VCaP (cell line): ENCODE data around the gene EGFLAM.

Experiments
- H3K27ac ChIP-seq: fragments of 450-650 bp; 2 replicates; pipeline ENCODE4 v1.5.1; 2017
- TF ChIP-seq, protein P1 (sequence below): fragments of 450-650 bp; conservative IDR thresholded peaks from 2 replicates; pipeline ENCODE4 v1.5.1; 2017; ENCODE audit warnings: mild to moderate bottlenecking, moderate library complexity

The EGFLAM gene

DNA sequence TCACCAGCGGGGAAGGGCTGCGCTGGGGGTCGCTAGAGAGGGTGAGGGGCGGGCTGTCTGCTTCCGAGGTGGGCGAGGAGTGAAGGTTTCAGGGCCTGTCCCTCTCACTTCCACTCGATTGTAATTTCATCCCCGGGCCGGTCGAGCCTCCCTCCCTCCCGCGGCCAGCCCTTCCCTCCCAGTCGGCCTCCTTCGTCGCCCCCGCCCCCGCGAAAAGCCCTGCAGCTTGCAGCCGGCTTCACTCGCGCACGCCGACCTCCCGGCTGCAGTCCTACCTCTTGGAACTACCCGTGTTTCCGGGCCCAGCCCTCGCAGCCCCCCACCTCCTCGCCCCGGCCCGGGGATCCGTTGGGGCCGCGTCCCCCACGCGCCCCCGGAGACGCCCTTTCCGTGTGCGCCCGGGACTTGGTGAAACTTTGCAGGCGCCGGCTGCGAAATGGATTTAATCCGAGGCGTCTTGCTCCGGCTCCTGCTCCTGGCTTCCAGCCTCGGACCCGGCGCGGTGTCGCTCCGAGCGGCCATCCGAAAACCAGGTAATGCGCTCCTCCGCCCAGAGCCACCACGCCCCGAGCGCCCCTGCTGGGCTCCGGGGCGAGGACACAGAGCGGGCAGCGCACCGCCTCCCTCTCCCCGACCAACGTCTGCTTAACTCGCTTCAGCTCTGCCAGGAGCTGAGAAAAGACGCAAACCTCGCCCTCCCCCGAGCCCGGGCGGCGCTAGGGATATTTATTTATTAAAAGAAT is at the start of gene EGFLAM:
Gene EGFLAM, plus strand, starts transcription at position 241 of the 743 bp plus-strand sequence. Its CDS starts 196 bp downstream, at position 437.
- peak within 1 kb of the TSS; percentile 46; the same call in 1 of the 2 replicates for H3K27ac ChIP-seq
- TF ChIP-seq, protein P1, sequence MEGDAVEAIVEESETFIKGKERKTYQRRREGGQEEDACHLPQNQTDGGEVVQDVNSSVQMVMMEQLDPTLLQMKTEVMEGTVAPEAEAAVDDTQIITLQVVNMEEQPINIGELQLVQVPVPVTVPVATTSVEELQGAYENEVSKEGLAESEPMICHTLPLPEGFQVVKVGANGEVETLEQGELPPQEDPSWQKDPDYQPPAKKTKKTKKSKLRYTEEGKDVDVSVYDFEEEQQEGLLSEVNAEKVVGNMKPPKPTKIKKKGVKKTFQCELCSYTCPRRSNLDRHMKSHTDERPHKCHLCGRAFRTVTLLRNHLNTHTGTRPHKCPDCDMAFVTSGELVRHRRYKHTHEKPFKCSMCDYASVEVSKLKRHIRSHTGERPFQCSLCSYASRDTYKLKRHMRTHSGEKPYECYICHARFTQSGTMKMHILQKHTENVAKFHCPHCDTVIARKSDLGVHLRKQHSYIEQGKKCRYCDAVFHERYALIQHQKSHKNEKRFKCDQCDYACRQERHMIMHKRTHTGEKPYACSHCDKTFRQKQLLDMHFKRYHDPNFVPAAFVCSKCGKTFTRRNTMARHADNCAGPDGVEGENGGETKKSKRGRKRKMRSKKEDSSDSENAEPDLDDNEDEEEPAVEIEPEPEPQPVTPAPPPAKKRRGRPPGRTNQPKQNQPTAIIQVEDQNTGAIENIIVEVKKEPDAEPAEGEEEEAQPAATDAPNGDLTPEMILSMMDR = peak; percentile 82

DNA sequence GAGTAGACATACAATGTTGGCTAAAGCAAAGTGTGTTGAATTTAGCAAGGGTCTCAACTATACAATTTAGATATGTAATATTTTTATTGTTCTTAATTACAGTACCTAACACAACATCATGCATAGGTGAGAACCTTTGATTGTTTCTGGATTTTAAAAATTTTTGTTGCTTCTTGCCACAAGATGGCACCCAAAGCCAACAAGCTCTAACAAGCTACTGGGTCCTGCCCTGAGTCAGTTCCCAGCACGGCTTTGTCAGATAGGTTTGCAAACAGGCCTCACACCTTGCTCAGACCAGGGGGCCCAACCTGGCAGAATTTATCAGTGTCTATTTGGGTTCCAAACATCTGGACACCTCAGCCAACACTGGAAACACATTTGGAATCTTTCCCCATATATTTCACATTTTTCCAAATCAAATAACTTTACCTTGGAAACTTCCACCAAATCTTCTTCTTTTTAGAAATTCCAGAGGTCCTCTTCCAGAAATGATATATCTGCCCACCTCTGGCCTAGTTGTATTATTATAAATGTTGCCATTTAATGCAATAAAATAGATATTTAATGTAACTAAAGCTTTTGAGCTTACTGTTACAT is 49.5 kb upstream of the EGFLAM start:
- H3K27ac ChIP-seq = no peak overlapping the region
- TF ChIP-seq, protein P1 = peak; percentile 96

GRCh38 chr5:38210676-38211353 is 47.5 kb upstream of the EGFLAM start:
- TF ChIP-seq, protein P1 = no peak
- no peak overlapping the region for H3K27ac ChIP-seq

GRCh38 chr5:38211354-38211710 is 47.0 kb upstream of the EGFLAM start:
- TF ChIP-seq, protein P1 = peak; percentile 19
- no peak overlapping the region for H3K27ac ChIP-seq

DNA sequence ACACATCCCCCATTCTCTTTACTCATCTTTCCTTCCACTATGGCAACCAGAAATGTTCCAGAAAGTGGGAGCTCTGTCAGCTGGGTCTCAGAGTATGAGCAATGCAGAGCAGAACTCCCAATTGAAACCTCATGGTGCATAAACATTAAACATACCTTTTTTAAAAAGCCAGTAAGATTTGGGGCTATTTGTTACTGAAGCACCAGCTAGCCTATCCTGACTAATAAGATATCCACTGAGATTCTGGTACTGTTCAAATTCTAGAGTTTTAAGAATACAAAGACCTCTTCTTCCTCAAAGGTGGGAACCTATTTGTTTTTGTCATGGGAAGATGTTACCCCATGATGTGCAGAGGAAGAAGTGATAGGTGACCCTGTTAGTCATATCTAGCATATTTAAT is 46.1 kb upstream of the EGFLAM start:
- H3K27ac ChIP-seq = no peak overlapping the region
- TF ChIP-seq, protein P1 = no peak

- TF ChIP-seq, protein P1 = no peak
These were observed 32.3 kb upstream of the EGFLAM start for GRCh38 chr5:38226091-38226490.

GRCh38 chr5:38228914-38229313 is 29.4 kb upstream of the EGFLAM start:
- no peak overlapping the region for H3K27ac ChIP-seq
- TF ChIP-seq, protein P1 = no peak

More at GRCh38 chr5:38226091-38226490, 32.3 kb upstream of the EGFLAM start:
- no peak overlapping the region for H3K27ac ChIP-seq
